ENCODE measurements around the gene PMIS2.
"Not testable (repeated sequence)": the region's sequence is repeated elsewhere in the genome, so short reads cannot be mapped to it uniquely, and the experiment has no call there.

Gene PMIS2

GRCh38 chr19:35562336-35562735 is 23.6 kb upstream of the PMIS2 start:
- no peaks in the 10 kb centered on the region for H3K9me3 Mint-ChIP-seq (ENCODE audit: low read depth)
- no peaks in the 10 kb centered on the region for H3K36me3 Mint-ChIP-seq
- peaks cover 31% of the 10 kb centered on the region for H3K27me3 Mint-ChIP-seq
- no peak overlapping the region for H3K4me3 Mint-ChIP-seq
- H3K4me1 Mint-ChIP-seq (ENCODE audit: low read depth), result peaks cover 8% of the 10 kb centered on the region
- H3K27ac Mint-ChIP-seq, result no peak overlapping the region

GRCh38 chr19:35562776-35563175 is 23.2 kb upstream of the PMIS2 start:
- peaks cover 8% of the 10 kb centered on the region for H3K4me1 Mint-ChIP-seq (ENCODE audit: low read depth)

GRCh38 chr19:35563207-35563829 is 22.7 kb upstream of the PMIS2 start, which contains the start of gene ATP4A:
TSS of gene ATP4A (minus strand) at chr19:35563658. CDS start at chr19:35563629, 29 bp downstream.
- H3K4me1 Mint-ChIP-seq (ENCODE audit: low read depth), result peaks cover 6% of the 10 kb centered on the region
- H3K9me3 Mint-ChIP-seq (ENCODE audit: low read depth), result no peaks in the 10 kb centered on the region
- H3K27me3 Mint-ChIP-seq, result peaks cover 31% of the 10 kb centered on the region
- no peaks in the 10 kb centered on the region for H3K36me3 Mint-ChIP-seq
- H3K27ac Mint-ChIP-seq, result no peak within 1 kb of the TSS
- H3K4me3 Mint-ChIP-seq, result no peak within 1 kb of the TSS

More at GRCh38 chr19:35562776-35563175, 23.2 kb upstream of the PMIS2 start:
- Mint-ChIP-seq H3K27ac (no peak overlapping the region), H3K4me3 (no peak overlapping the region), H3K36me3 (no peaks in the 10 kb centered on the region), H3K27me3 (peaks cover 31% of the 10 kb centered on the region), H3K9me3 (ENCODE audit: low read depth) (no peaks in the 10 kb centered on the region)

- H3K36me3 Mint-ChIP-seq, result no peaks in the 10 kb centered on the region
- peaks cover 21% of the 10 kb centered on the region for H3K27me3 Mint-ChIP-seq
- no peaks in the 10 kb centered on the region for H3K9me3 Mint-ChIP-seq (ENCODE audit: low read depth)
- H3K4me1 Mint-ChIP-seq (ENCODE audit: low read depth), result no peaks in the 10 kb centered on the region
- no peak overlapping the region for H3K27ac Mint-ChIP-seq
- no peak overlapping the region for H3K4me3 Mint-ChIP-seq
Measured at GRCh38 chr19:35565016-35565856, 20.7 kb upstream of the PMIS2 start.

GRCh38 chr19:35566738-35567137 is 19.2 kb upstream of the PMIS2 start:
- peaks cover 19% of the 10 kb centered on the region for H3K27me3 Mint-ChIP-seq
- H3K4me1 Mint-ChIP-seq (ENCODE audit: low read depth), result no peaks in the 10 kb centered on the region
- no peaks in the 10 kb centered on the region for H3K9me3 Mint-ChIP-seq (ENCODE audit: low read depth)
- no peaks in the 10 kb centered on the region for H3K36me3 Mint-ChIP-seq
- H3K4me3 Mint-ChIP-seq, result no peak overlapping the region
- no peak overlapping the region for H3K27ac Mint-ChIP-seq

GRCh38 chr19:35569281-35569781 is 16.6 kb upstream of the PMIS2 start:
- Mint-ChIP-seq H3K27me3 (peaks cover 13% of the 10 kb centered on the region), H3K27ac (no peak overlapping the region), H3K4me1 (ENCODE audit: low read depth) (no peaks in the 10 kb centered on the region), H3K36me3 (no peaks in the 10 kb centered on the region), H3K9me3 (ENCODE audit: low read depth) (peaks cover under 1% of the 10 kb centered on the region), H3K4me3 (no peak overlapping the region)

- Mint-ChIP-seq H3K4me1 (ENCODE audit: low read depth) (no peaks in the 10 kb centered on the region), H3K36me3 (peaks cover 14% of the 10 kb centered on the region), H3K27ac (no peak overlapping the region), H3K4me3 (no peak overlapping the region), H3K27me3 (peaks cover 10% of the 10 kb centered on the region), H3K9me3 (ENCODE audit: low read depth) (peaks cover 20% of the 10 kb centered on the region)
Measured at GRCh38 chr19:35571406-35571965, 14.5 kb upstream of the PMIS2 start.

GRCh38 chr19:35577918-35578317 is 8.1 kb upstream of the PMIS2 start:
- H3K27ac Mint-ChIP-seq, result no peak overlapping the region
- H3K4me1 Mint-ChIP-seq (ENCODE audit: low read depth), result no peaks in the 10 kb centered on the region
- H3K4me3 Mint-ChIP-seq, result no peak overlapping the region
- H3K36me3 Mint-ChIP-seq, result peaks cover 24% of the 10 kb centered on the region
- peaks cover 10% of the 10 kb centered on the region for H3K27me3 Mint-ChIP-seq
- peaks cover 26% of the 10 kb centered on the region for H3K9me3 Mint-ChIP-seq (ENCODE audit: low read depth)

- Mint-ChIP-seq H3K4me3 (no peak overlapping the region), H3K36me3 (peaks cover 24% of the 10 kb centered on the region), H3K9me3 (ENCODE audit: low read depth) (peaks cover 26% of the 10 kb centered on the region), H3K27me3 (peaks cover 12% of the 10 kb centered on the region), H3K4me1 (ENCODE audit: low read depth) (no peaks in the 10 kb centered on the region), H3K27ac (no peak overlapping the region)
Measured at GRCh38 chr19:35578707-35579106, 7.3 kb upstream of the PMIS2 start.

GRCh38 chr19:35582760-35583159 is 3.2 kb upstream of the PMIS2 start:
- H3K4me1 Mint-ChIP-seq (ENCODE audit: low read depth), result no peaks in the 10 kb centered on the region
- no peak overlapping the region for H3K27ac Mint-ChIP-seq
- H3K27me3 Mint-ChIP-seq, result peaks cover 19% of the 10 kb centered on the region
- H3K36me3 Mint-ChIP-seq, result peaks cover 2% of the 10 kb centered on the region
- H3K4me3 Mint-ChIP-seq, result no peak overlapping the region
- H3K9me3 Mint-ChIP-seq (ENCODE audit: low read depth), result no peaks in the 10 kb centered on the region

GRCh38 chr19:35587321-35587720 is 1.3 kb downstream of the PMIS2 start:
- Mint-ChIP-seq H3K36me3 (no peaks in the 10 kb centered on the region), H3K27ac (no peak overlapping the region), H3K27me3 (peaks cover 14% of the 10 kb centered on the region), H3K4me1 (ENCODE audit: low read depth) (no peaks in the 10 kb centered on the region), H3K9me3 (ENCODE audit: low read depth) (no peaks in the 10 kb centered on the region), H3K4me3 (no peak overlapping the region)

- H3K4me1 Mint-ChIP-seq (ENCODE audit: low read depth), result no peaks in the 10 kb centered on the region
- no peaks in the 10 kb centered on the region for H3K9me3 Mint-ChIP-seq (ENCODE audit: low read depth)
- H3K27me3 Mint-ChIP-seq, result peaks cover 6% of the 10 kb centered on the region
- no peak overlapping the region for H3K27ac Mint-ChIP-seq
- no peaks in the 10 kb centered on the region for H3K36me3 Mint-ChIP-seq
- no peak overlapping the region for H3K4me3 Mint-ChIP-seq
Measured at GRCh38 chr19:35590875-35591274, 4.9 kb downstream of the PMIS2 start.

GRCh38 chr19:35592226-35592625 is 6.3 kb downstream of the PMIS2 start:
- Mint-ChIP-seq H3K36me3 (no peaks in the 10 kb centered on the region), H3K4me3 (no peak overlapping the region), H3K9me3 (ENCODE audit: low read depth) (no peaks in the 10 kb centered on the region), H3K27ac (no peak overlapping the region), H3K27me3 (peaks cover 2% of the 10 kb centered on the region), H3K4me1 (ENCODE audit: low read depth) (no peaks in the 10 kb centered on the region)

GRCh38 chr19:35595026-35595425 is 9.1 kb downstream of the PMIS2 start:
- not testable (repeated sequence) for H3K4me1 Mint-ChIP-seq (ENCODE audit: low read depth); H3K27ac Mint-ChIP-seq; H3K27me3 Mint-ChIP-seq; H3K4me3 Mint-ChIP-seq; H3K9me3 Mint-ChIP-seq (ENCODE audit: low read depth); H3K36me3 Mint-ChIP-seq

- peaks cover 2% of the 10 kb centered on the region for H3K27me3 Mint-ChIP-seq
- no peaks in the 10 kb centered on the region for H3K9me3 Mint-ChIP-seq (ENCODE audit: low read depth)
- no peaks in the 10 kb centered on the region for H3K4me1 Mint-ChIP-seq (ENCODE audit: low read depth)
- no peak overlapping the region for H3K27ac Mint-ChIP-seq
- no peaks in the 10 kb centered on the region for H3K36me3 Mint-ChIP-seq
- H3K4me3 Mint-ChIP-seq, result no peak overlapping the region
Measured at GRCh38 chr19:35595928-35596327, 10.0 kb downstream of the PMIS2 start.
